ENCODE data around the gene DRAM2.
A peak's percentile ranks its signal among the peaks of the same experiment; 100 is the strongest.

The DRAM2 gene

DNA sequence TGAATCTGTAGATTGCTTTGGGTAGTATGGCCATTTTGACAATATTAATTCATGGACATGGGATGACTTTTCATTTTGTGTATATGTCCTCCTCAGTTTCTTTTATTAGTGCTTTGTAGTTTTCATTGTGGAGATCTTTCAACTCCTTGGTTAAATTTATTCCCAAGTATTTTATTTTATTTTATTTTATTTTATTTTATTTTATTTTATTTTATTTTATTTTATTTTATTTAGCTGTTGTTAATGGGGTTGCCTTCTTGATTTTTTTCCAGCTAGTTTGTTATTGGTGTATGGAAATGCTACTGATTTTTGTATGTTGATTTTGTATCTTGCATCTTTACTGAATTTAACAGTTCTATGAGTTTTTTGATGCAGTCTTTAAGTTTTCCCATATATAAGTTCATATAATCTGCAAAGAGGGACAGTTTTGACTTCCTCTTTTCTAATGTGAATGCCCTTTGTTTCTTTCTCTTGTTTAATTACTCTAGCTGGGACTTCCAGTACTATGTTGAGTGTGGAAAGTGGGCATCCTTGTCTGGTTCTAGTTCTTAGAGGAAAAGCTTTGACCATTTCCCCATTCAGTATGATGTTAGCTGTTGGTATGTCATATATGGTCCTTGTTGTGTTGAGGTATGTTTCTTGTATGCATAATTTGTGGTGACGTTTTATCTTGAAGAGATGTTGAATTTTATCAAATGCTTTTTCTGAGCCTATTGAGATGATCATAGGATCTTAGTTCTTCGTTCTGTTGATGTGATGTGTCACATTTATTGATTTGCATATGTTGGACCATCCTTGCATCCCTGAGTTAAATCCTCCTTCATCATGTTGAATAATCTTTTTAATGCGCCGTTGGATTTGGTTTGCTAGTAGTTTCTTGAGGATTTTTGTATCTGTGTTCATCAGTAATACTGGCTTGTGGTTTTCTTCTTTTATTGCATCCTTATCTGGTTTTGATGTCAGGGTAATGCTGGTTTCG, 14.4 kb upstream of the DRAM2 start:
- no peak overlapping the region for H3K4me3 ChIP-seq (ENCODE audit: low read length)
- no peak for TF ChIP-seq ZNF274 (IDR thresholded peaks at IDR 0.05; ENCODE audit: low read depth, low read length)

DNA sequence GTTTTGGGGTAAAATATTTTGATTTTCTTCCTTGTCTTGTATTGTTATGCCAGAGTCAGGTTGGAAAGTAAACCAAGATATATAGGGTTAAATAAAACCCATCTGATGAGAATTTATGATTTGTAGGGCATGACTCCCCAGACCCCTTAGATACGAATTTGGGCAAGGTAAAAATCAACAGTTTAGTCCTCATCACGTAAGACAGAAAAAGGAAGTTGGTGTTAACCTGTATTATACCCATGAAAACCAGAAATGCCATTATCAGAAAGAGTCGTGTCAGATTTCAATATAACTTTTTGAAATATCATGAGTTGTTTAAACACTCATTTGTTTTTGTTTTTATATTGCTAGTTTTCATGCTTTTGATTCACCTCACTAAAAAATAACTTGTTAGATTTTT, 11.9 kb upstream of the DRAM2 start:
- no peak overlapping the region for H3K4me3 ChIP-seq (ENCODE audit: low read length)
- no peak for TF ChIP-seq ZNF274 (IDR thresholded peaks at IDR 0.05; ENCODE audit: low read depth, low read length)

DNA sequence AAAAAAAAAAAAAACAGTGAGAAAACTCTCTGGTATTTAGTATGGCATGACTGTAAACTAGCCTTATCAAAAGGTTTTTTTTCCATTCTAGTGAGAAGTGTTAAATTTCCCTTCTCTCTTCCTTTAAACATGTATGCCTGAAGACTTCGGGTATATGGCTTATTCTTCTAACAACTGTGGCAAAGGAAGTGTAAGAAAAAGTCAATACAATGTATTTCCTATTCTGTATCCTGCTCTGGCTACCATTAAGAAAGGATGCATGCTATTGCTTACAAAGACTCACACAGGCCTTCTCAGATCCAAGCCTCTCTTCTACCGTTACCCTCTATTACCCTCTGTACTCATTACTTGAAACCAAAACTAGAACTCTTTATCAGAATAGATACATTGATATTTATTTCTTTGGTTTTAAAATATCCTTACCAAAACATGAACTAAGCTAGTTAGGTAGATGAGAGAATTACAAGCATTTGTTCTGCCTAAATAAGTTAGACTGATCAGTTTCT, 8.5 kb upstream of the DRAM2 start:
- no peak overlapping the region for H3K4me3 ChIP-seq (ENCODE audit: low read length)
- TF ChIP-seq ZNF274 (IDR thresholded peaks at IDR 0.05; ENCODE audit: low read depth, low read length) = no peak

DNA sequence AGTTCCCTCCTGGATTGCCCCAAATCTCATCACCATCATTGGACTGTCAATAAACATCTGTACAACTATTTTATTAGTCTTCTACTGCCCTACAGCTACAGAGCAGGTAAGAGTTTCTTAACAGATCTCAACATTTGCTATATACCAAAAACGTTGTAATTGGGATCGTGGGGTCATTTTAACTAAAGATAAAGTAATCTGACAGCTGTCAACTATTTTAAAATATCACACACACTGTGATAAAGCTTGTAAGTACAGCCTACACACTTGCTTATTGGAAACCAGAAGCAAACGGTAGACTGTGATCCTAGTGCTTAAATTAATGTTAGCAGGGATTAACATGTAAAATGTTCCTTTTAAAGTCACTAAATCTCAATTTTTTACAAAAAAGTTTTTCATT, 8.1 kb upstream of the DRAM2 start:
- H3K4me3 ChIP-seq (ENCODE audit: low read length) = no peak overlapping the region; the same call in 1 of the 2 replicates
- no peak for TF ChIP-seq ZNF274 (IDR thresholded peaks at IDR 0.05; ENCODE audit: low read depth, low read length)

DNA sequence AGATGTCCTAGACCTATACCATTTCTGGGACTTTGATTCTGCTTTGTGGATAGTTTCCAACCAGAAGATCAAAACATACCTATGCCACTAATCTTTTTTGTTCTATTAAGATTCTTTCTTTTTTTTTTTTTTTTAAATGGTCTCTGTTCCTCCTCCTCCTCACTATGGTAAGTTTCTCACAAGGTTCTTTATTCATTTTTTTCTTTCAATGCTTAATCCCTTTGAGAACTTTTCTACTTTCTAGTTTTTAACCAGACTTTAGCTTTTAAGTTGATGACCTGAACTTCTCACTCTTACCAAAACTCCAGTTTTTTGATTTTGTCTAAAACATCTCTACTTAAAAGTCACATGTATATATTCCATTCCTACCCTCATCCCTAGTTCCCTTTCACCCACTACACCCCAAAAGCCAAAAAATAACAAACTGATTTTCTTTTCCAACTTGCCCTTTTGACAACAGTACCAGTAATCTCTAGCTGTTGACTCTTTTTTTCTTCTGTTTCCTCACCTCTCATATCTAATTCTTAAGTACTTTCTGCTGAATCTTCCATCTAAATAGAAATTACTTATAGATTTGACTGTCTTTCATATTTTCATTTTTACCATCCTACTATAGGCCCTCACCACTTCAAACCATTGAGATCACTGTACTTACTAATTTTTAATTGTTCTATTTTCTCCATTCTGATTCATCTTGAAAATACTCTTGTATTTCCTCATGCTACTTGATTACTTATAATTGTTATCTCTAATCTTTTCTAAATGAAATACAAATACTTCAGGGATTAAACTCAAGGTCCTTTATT, 6.3 kb upstream of the DRAM2 start:
- H3K4me3 ChIP-seq (ENCODE audit: low read length) = no peak overlapping the region
- no peak for TF ChIP-seq ZNF274 (IDR thresholded peaks at IDR 0.05; ENCODE audit: low read depth, low read length)

DNA sequence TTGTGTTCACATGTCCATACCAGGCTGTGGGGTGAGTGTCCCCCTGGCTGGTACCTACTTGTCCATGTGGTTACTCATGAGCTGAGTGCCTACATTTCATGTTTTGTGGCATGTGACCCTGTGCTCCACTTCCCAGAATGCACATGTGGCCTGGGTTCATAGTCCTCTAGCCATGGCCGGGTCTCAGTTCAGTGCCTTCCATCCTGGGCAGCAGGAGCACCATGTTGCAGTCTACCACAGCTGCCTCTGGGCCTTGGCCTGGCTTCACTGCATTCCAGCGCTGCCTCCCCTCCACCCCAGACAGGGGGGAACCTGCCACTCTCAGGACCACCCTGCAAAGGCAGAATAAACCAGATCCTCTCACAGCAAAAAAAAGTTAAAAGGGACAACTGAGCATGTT, 5.6 kb upstream of the DRAM2 start:
- peak overlapping the region; percentile 10; the same call in 1 of the 2 replicates for H3K4me3 ChIP-seq (ENCODE audit: low read length)

DNA sequence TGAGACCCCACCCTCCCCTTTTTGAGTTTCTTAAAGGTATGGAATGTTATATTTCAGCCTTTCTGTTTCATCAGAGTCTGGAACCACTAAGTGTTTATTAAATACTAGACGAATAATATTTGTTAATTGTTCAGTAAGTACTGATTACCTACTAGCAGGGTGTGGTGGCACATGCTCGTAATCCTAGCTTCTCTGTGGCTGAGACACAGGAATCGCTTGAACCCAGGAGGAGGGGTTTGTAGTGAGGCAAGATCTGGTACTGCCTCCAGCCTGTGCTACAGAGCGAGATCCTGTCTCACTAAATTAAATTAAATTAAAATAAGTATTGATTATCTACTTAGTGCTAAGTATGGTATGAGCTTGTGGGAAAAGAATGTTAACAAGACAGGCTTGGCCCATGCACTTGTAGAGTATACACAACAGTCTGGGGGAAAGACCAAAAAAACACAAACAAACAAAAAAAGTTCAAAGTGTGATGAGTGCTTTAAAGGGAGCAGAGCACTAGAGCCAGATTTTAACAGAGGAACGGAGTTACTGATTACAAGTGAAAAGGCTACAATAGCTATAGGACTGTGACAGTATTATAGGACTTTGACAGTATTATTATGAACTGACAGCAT, 2.6 kb upstream of the DRAM2 start:
- no peak for TF ChIP-seq ZNF274 (IDR thresholded peaks at IDR 0.05; ENCODE audit: low read depth, low read length)
- H3K4me3 ChIP-seq (ENCODE audit: low read length) = peak overlapping the region; percentile 98

More for the DNA sequence above, 5.6 kb upstream of the DRAM2 start:
- TF ChIP-seq ZNF274 (IDR thresholded peaks at IDR 0.05; ENCODE audit: low read depth, low read length) = no peak

DNA sequence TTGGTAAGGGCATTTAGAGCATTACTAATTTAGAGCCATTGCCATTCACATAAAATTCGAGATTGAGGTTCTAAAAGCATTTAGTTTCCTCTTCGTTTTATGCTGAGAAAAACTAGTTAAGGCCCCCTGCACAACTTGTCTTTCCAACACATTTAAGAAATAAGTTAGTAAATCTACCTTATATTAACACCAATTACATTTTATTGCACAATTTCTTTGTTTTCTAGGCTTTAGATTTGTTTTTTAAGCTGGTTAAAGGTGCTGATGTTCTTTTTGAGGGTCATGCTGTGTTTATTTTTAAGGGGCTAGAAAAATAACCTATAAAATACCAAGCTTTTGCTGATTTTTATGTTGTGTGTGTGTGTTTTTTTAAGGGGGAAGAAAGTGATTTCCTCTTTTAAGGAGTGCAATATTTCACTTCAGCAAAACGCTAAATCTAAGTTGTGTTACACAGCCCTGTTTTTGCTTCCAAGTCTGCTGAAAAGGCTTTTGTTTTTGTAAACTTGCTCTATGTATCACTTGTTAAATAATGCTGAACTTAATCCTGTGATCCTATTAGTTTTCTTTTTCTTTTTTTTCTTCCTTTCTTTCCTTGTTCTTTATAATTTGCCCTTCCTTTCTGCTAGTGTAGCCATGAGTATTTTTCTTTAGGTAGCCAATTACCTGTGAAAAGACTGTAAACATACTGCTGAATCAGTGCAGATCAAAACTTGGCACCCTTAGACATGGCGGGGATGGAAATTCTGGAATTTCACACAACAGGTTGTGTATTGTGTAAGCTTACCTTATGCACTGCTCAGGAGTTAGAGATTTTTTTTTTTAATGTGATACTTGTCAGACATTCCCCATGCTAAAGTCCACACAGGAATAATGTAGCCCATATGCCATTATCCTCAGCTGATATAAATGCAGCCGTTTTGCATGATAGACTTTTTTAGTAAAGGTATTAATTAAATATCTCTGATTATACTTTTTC, 1.6 kb upstream of the DRAM2 start:
- peak overlapping the region; percentile 98; the same call in 1 of the 2 replicates for H3K4me3 ChIP-seq (ENCODE audit: low read length)
- no peak for TF ChIP-seq ZNF274 (IDR thresholded peaks at IDR 0.05; ENCODE audit: low read depth, low read length)

DNA sequence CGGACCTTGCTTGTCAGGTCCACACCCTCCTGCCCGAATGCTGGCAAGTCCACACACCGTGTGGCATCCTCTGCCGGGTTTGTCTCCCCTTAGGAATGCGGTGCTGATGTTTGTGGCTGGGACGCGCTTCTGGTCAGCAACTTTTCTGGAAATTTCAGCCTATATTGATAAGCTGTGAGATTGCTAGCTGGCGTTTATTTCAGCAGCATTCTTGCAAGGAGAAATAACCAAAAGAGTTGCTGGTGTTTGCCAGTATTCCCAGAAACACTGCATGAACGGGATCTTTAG, 731 bp upstream of the DRAM2 start:
- TF ChIP-seq ZNF274 (IDR thresholded peaks at IDR 0.05; ENCODE audit: low read depth, low read length) = no peak
- peak overlapping the region; percentile 98 for H3K4me3 ChIP-seq (ENCODE audit: low read length)

DNA sequence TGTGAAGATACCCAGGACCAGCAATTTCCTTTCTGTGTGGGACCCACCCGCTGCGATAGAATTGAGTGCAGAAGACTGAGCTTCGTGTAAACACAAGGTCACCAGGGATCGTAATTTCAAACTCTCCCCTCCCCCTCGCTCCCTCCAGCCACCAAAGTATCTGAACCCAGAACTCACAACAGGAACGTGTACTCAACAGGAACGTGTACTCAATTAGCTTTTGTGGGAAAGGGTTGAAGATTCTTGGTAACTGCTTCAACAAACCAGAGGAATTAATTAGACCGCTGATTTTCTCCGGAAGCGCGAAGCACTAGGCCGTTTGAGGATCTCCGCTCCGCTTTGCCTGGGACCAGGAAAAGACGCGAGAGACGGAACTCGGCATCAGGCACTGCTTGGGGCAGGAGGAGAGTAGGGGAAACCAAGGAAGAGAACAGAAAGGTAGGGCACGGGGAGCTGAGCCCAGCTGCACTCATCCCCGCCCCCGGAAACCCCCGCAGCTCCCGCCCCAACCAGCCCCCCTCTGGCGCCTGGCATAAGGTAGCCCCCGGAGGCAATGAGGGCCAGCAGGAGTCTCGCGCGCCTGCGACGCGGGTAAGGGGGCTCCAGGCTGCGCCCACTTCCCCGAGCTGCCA, 453 bp downstream of the DRAM2 start:
- H3K4me3 ChIP-seq (ENCODE audit: low read length) = peak overlapping the region; percentile 98
- TF ChIP-seq ZNF274 (IDR thresholded peaks at IDR 0.05; ENCODE audit: low read depth, low read length) = no peak

DNA sequence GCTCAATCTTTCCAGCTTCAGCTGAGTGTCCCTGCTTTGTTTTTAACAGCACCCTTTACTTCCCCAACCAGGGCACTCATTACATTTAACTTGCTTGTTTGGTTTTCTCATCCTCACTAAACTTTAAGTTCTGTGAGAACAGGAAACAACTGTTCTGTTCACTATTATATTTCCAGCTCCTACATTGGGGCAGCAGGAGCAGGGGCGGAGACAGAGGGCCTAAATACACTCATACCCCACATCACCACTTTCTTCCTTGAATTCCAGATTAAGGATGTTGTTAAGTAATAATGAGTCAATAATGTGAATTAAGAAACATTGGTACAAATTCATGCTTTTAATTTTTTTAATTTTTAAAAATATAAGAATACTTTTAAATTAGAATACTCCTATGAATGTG, 6.0 kb downstream of the DRAM2 start:
- no peak overlapping the region for H3K4me3 ChIP-seq (ENCODE audit: low read length)
- no peak for TF ChIP-seq ZNF274 (IDR thresholded peaks at IDR 0.05; ENCODE audit: low read depth, low read length)

DNA sequence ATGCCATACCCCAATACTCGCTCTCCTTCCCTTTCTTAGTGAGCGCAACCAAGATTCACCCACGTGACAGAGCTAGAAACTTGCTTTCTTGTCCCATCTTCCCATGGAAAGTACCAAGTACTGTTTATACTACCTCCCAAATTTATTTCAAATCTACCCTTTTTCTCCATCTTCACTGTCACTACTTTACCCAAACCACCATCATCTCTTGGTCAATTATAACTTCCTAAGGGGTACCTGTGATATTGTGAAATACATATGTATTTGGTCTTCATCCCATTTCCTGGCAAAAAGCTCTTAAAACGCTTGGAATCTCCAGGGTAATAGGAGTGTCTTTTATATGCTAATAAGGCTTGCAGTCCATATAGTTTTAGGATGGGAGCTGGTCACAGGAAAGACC, 8.2 kb downstream of the DRAM2 start:
- no peak for TF ChIP-seq ZNF274 (IDR thresholded peaks at IDR 0.05; ENCODE audit: low read depth, low read length)
- H3K4me3 ChIP-seq (ENCODE audit: low read length) = no peak overlapping the region

DNA sequence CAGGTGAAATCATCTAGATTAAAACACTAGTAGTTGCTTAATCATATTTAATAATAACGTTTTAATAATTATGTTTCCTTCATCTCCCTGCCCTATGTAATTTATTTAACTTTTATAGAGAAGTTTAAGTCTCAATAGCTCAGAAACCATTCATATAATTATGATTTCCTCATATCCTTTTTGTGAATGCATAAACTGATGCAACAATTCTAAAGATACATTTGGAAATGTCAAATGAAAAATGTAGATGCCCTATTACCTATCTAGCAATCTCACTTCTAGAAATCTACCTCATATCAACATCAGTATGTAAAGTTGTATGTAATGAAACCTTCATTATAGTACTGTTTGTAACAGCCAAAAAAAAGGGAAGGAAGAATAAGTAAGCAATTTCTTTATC, 10.5 kb downstream of the DRAM2 start:
- TF ChIP-seq ZNF274 (IDR thresholded peaks at IDR 0.05; ENCODE audit: low read depth, low read length) = no peak
- no peak overlapping the region for H3K4me3 ChIP-seq (ENCODE audit: low read length)

Measured in GM08714 (cell line).